NCI-H69 (cell line): Measurements from ENCODE around the gene CD209.
A peak's percentile ranks its signal among the peaks of the same experiment; 100 is the strongest.
"Not testable (repeated sequence)": the region's sequence is repeated elsewhere in the genome, so short reads cannot be mapped to it uniquely, and the experiment has no call there.

Experiments
- DNase-seq: peaks from one replicate; lab custom pipeline; 2025; lab: John Stamatoyannopoulos, UW

The CD209 gene

DNA sequence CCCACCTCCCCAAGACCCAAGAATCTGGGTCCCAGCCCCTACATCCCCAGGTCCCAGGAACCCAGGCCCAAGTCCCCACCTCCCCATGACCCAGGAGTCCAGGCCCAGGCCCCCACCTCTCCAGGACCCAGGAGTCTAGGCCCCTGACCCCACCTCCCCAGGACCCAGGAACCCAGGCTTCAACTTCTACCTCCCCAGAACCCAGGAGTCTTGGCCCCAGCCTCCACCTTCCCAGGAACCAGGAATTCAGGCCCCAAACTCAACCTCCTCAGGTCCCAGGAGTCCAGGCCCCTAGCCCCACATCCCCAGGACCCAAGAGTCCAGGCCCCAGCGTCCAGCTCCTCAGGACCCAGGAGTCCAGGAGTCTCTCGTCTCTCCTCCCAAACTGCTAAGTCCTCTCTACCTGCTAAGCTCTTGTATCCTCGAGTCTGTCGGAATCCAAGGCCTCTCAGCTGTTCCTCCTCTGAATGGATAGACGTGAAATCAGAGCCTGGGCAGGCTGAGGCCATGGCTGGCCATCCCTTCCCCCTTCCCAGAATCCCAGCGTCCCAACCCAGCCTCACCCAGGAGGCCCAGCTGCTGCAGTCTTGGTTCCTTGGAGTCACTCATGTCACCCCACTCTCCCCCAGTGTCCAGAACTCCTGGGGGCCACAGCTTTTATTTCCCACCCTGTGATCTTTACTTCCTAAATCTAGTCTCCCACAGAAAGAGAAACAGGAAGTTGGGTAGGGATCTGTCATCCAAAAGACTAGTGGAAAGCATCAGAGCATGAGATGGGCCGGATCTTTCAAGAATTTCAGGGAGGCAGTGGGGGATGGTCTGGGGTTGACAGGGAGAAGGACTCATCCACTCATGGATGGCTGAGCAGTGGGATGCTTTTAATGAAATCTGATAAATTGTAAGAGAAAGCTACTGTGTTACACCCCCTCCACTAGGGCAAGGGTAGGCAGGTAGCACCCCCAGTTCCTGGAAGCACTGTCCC, at the start of gene CD209:
TSS of gene CD209 (minus strand) at position 632 of the 982 bp plus-strand sequence. CDS start at position 609, 23 bp downstream.
- DNase-seq = no peak

DNA sequence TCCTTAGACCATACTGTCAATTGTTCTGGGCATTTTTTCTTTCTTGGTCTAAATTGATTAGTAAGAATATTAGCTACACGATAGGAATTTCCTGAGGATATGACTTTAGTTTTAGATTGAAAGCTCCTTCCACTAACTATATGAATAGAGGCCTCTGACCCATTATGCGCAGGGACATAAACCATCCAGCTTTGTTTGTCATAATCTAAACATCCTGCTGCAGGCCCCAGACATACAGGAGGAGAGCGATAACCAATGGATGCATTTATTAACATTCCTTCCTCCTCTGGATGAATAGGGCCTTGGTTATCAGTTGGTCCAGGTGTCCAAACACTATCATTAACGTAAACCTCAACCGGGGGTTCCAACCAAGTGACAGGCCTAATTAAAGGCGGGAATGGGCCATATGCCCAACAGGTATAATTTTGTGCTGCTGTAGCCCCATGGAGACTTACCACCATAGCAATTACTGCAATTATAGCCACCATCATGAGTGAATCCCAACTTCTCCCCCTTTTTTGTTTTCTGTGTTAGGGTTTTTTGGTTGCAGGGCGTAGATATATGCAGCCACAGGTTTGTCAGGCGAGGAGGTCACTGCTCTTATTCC, 48.3 kb upstream of the CD209 start:
- DNase-seq = peak; percentile 97

DNA sequence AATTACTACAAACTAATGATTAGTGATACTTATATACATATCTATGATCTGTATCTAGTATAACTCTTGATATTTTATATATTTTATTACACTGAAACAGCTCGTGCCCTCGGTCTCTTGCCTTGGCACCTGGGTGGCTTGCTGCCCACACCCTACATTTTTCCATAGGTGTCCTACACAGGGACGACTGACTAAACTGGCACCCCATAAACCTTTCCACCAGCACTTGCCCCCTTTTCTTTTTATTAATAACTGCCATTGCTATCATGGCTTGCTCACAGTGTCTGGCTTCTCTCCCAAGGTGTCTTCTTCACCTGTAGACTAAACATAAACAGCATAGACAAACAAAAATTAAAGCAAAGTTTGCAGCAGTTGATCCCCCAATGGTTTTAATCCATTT, 46.2 kb upstream of the CD209 start:
- no peak for DNase-seq

DNA sequence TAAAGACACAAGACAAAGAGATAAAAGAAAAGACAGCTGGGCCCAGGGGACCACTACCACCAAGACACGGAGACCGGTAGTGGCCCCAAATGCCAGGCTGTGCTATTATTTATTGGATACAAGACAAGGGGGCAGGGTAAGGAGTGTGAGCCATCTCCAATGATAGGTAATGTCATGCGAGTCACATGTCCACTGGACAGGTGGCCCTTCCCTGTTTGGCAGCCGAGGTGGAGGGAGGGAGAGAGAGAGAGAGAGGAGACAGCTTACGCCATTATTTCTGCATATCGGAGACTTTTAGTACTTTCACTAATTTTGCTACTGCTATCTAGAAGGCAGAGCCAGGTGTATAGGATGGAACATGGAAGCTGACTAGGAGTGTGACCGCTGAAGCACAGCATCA, 45.4 kb upstream of the CD209 start:
- not testable (repeated sequence) for DNase-seq

DNA sequence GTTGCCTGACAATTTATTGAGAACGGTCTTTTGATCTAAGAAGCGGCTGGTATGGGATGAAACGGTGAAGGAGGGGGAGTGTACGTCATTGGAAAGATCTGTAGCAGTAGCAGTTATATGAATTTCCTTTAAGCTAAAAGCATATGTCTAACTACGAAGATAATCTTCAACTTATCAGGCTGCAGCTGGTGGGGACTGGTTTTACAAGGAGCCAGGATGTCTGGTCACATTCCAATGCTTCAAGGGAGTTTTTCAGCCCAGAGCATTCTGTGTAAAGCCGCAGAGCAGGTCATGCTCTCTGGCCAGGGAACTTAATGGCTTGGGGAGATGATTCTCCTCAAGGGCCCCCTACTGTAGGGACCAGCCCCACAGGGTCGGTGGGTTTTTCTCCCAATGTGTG, 44.9 kb upstream of the CD209 start:
- no peak for DNase-seq

- DNase-seq = no peak
Observed at GRCh38 chr19:7790416-7790815, 43.1 kb upstream of the CD209 start.

DNA sequence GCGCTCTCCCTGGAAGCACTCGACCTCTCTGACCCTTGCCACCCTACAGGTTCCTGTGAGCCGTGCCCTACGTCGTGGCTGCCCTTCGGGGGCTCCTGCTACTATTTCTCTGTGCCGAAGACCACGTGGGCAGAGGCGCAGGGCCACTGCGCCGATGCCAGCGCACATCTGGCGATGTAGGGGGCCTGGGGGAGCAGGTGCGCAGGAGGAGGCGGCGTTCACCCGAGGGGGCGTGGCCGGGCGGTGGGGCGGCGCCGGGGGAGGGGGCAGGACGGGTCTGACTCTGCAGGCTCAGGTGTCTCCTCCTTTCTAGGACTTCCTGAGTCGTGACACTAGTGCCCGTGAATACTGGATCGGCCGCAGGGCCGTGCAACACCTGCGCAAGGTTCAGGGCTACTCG, 42.1 kb upstream of the CD209 start:
- peak; percentile 61 for DNase-seq

DNA sequence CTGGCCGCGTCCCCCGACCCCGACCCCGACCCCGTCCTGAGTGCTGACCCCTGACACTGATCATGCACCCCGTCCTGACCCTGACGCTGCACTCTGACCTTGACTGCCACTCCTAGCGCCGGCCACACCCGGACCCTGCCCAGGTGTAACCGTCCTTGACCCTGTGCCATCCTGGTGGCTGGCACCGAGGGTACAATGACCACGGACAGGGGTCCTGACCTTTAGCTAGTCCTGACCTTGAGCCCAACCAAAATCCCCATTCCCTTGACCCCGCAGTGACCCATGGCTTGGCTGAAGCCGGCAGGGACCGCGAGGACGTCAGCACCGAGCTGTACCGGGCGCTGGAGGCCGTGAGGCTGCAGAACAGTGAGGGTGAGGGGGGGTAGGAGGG, 41.6 kb upstream of the CD209 start:
- no peak for DNase-seq

- peak; percentile 26 for DNase-seq
Observed at GRCh38 chr19:7788178-7788932, 41.0 kb upstream of the CD209 start.

GRCh38 chr19:7787602-7788177, 40.4 kb upstream of the CD209 start:
- DNase-seq = no peak

DNA sequence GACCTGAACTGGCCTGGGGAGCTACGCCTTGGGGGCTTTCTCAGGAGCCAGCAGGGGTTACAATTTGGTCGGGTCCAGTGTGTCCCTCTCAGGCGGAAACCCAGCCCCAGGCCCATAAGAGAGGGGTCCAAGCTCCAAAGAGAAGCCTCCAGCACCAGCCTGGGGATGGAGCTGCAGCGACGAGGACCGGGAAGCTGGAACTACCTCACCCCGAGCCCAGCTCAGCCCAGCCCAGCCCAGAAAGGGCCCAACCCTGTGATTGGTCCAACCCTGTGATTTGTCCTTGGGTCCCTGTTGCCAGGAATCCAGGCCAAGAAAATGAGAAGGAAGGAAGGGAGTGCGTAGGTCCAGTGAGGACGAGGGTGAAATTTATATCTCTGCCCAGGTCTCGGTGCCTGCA, 39.8 kb upstream of the CD209 start:
- DNase-seq = no peak

- no peak for DNase-seq
Observed at GRCh38 chr19:7784856-7785255, 37.5 kb upstream of the CD209 start.

- DNase-seq = no peak
Observed at GRCh38 chr19:7783991-7784423, 36.7 kb upstream of the CD209 start.

GRCh38 chr19:7781157-7781556, 33.8 kb upstream of the CD209 start:
- no peak for DNase-seq

DNA sequence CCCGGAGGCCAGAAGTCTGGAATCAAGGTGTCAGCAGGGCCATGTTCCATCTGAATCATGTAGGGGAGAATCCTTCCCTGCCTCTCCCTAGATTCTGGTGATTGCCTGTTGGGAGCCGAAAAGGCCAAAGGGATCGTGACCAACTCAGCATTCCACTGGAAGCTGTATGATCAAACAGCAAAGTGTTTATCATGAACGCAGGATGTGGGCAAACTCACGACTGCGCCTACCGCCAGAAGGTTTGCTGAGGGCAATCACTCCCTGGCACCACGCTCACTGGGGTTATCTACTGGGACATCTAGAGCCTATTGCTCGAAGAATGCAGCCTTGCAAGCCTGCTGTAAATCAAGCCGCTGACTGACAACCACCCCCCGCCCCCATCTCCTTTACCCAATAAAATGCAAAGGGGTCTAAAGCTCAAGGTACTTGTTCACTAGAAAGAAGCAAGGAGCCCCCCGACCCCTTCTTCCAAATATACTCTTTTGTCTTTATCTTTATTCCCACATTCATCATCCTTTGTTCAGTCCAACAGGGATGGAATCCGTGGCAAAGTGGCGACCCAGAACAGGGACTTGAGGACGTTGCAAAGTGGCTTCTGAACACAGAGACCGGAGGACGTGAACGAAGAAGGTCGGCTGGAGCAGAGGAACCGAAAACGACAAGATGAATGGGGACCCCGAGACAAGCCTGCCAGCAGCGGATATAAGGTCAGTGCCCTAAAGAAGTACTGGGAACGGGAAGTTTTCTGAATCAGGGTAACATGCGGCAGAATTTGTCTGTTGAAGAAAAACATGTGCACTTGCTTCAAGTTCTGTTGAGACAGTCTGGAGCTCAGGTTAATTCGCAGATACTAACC, 32.5 kb upstream of the CD209 start:
- DNase-seq = no peak

DNA sequence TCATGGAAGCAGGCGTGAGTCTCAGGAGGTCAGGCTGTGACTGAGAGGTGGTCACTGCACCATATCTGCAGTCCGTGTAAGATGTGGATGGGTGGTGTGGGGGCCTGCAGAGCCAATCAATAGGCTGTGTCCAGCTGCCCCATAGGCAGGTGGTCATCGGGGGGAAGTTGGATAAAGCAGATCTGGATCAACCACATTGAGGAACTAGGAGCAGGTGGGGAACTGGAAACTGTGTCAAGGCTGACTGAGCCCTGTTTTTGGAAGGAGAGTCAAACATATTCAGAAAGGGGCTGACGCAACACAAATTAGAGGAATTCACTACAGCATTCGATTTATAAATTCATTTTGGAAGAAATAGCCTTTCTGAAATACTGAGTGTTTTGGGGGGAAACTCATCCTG, 30.7 kb upstream of the CD209 start:
- DNase-seq = no peak

DNA sequence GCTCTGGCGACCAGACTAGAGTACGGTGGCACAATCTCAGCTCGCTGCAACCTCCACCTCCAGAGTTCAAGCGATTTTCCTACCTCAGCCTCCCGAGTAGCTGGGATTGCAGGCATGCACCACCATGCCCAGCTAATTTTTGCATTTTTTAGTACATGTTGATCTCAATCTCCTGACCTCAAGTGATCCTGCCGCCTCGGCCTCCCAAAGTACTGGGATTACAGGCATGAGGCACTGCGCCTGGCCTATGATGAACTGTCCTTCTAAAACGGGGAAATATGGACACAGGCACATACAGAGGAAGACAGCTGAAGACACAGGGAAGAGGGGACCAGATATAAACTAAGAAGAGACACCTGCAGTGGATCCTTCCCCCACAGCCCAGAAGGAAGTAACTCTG, 28.4 kb upstream of the CD209 start:
- DNase-seq = no peak

GRCh38 chr19:7773841-7774240, 26.5 kb upstream of the CD209 start:
- DNase-seq = no peak

- no peak for DNase-seq
Observed at GRCh38 chr19:7772752-7773291, 25.5 kb upstream of the CD209 start.

DNA sequence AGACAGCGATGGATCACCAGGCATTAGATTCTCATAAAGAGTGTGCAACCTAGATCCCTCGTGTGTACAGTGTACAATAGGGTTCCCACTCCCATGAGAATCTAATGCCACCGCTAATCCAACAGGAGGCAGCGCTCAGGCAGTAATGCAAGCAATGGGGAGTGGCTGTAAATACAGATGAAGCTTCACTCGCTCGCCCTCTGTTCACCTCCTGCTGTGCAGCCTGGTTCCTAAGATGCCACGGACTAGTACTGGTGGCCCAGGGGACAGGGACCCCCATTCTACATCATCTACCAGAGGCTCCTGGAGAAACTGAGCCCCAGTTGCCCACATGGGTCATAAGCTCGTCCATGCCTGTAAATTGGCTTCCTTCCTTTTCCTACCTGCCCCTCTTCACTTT, 23.7 kb upstream of the CD209 start:
- peak; percentile 31 for DNase-seq

GRCh38 chr19:7769171-7769570, 21.8 kb upstream of the CD209 start:
- no peak for DNase-seq
